ENCODE results near the gene GRID2. TPM values are rescaled to one million over a fixed set of nuclear protein-coding genes. Genes with fewer than 3 reads are reported as not detected.
"Not testable (repeated sequence)": the region's sequence is repeated elsewhere in the genome, so short reads cannot be mapped to it uniquely, and the experiment has no call there.

The GRID2 gene
- total RNA-seq, 2 donors from 2014 or later = not detected

DNA sequence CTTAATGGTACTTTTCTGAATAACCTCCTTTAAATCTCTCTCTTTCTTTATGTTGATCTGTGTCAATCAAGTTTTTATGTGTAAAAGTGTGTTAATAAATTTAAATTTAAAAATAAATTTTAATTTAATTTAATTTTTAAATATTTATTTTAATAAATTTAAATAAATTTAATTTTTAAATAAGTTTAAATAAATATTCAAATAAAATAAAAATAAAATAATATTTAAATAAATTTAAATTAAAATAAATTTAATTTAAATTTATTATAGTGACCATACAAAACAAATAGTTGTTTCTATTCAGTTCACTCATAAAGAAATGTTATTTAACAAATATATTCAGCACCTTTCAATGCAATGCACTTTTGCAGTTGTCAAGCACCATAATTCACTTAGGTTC, 146.9 kb downstream of the GRID2 start:
- no peaks in the 10 kb centered on the region for H3K9me3 ChIP-seq
- H3K9ac ChIP-seq (ENCODE audit: low read depth in 2 of 2, low read length in 2 of 2) = no peak overlapping the region
- H3K4me1 ChIP-seq = no peaks in the 10 kb centered on the region
- H3K27ac ChIP-seq = no peak overlapping the region
- TF ChIP-seq CTCF (IDR thresholded peaks at IDR 0.05) = no peak
- H3K4me3 ChIP-seq = no peak overlapping the region
- DNase-seq = no peak
- no peaks in the 10 kb centered on the region for H3K36me3 ChIP-seq
- no peaks in the 10 kb centered on the region for H3K27me3 ChIP-seq
- intact Hi-C loops (cut with DNase I) = no loop called here

- Histone ChIP-seq H3K9ac (ENCODE audit: low read depth in 2 of 2, low read length in 2 of 2) (no peak overlapping the region), H3K4me1 (no peaks in the 10 kb centered on the region), H3K27ac (no peak overlapping the region), H3K4me3 (no peak overlapping the region), H3K9me3 (no peaks in the 10 kb centered on the region), H3K27me3 (no peaks in the 10 kb centered on the region), H3K36me3 (no peaks in the 10 kb centered on the region)
- intact Hi-C loops (cut with DNase I) = no loop called here
- no peak for TF ChIP-seq CTCF (IDR thresholded peaks at IDR 0.05)
- DNase-seq = no peak
Measured at GRCh38 chr4:92451782-92452181, 148.0 kb downstream of the GRID2 start.

DNA sequence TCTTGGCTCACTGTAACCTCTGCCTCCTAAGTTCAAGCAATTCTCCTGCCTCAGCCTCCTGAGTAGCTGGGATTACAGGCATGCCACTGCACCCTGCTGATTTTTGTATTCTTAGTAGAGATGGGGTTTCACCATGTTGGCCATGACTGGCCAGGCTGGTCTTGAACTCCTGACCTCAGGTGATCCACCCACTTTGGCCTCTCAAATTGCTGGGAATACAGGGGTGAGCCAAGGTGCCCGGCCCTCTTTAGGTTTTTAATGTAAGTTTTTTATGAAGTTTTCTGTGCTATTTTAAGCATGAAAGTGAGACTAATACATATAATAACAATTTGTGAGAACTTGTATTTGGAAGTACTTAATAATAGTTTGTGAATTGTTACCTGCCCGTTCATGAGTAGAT, 148.6 kb downstream of the GRID2 start:
- H3K27me3 ChIP-seq; H3K36me3 ChIP-seq; H3K27ac ChIP-seq; H3K4me1 ChIP-seq; H3K9me3 ChIP-seq; H3K9ac ChIP-seq (ENCODE audit: low read depth in 2 of 2, low read length in 2 of 2); H3K4me3 ChIP-seq; DNase-seq; intact Hi-C loops (cut with DNase I): not testable (repeated sequence)

DNA sequence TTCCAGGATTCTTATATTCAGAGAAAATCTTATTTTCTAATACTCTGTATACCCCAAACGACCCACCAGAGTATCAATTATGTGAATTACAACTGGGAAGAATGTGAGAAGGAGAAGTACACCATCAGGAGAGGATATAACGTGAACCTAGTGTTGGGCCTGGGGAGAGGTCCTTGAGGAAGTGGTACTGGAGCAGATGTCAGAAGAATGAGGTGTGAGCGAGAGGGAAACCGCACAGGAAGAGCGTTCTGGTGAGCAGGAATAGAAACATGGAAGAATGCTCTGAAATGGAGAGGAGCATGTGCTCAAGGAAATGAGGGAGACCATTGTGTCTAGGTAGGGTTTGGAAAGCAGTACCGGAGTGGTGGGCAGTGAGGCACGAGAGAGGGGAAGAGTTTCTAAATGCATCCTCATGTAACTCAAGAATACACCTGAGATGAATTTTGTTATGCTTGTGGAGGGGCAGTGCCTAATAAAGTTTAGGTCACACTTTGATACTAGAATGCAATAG, 151.6 kb downstream of the GRID2 start:
- TF ChIP-seq CTCF (IDR thresholded peaks at IDR 0.05) = no peak
- H3K9ac ChIP-seq (ENCODE audit: low read depth in 2 of 2, low read length in 2 of 2) = no peak overlapping the region
- DNase-seq = no peak
- H3K27ac ChIP-seq = no peak overlapping the region
- no peaks in the 10 kb centered on the region for H3K36me3 ChIP-seq
- no peaks in the 10 kb centered on the region for H3K4me1 ChIP-seq
- H3K4me3 ChIP-seq = no peak overlapping the region
- intact Hi-C loops (cut with DNase I) = no loop called here
- H3K27me3 ChIP-seq = no peaks in the 10 kb centered on the region
- no peaks in the 10 kb centered on the region for H3K9me3 ChIP-seq

GRCh38 chr4:92455951-92456350, 152.2 kb downstream of the GRID2 start:
- intact Hi-C loops (cut with DNase I) = no loop called here
- Histone ChIP-seq H3K36me3 (no peaks in the 10 kb centered on the region), H3K27me3 (no peaks in the 10 kb centered on the region), H3K9ac (ENCODE audit: low read depth in 2 of 2, low read length in 2 of 2) (no peak overlapping the region), H3K27ac (no peak overlapping the region), H3K4me1 (no peaks in the 10 kb centered on the region), H3K9me3 (no peaks in the 10 kb centered on the region), H3K4me3 (no peak overlapping the region)
- TF ChIP-seq CTCF (IDR thresholded peaks at IDR 0.05) = no peak
- no peak for DNase-seq

- no peaks in the 10 kb centered on the region for H3K9me3 ChIP-seq
- TF ChIP-seq CTCF (IDR thresholded peaks at IDR 0.05) = no peak
- H3K36me3 ChIP-seq = no peaks in the 10 kb centered on the region
- H3K27ac ChIP-seq = no peak overlapping the region
- H3K4me3 ChIP-seq = no peak overlapping the region
- H3K9ac ChIP-seq (ENCODE audit: low read depth in 2 of 2, low read length in 2 of 2) = no peak overlapping the region
- DNase-seq = no peak
- intact Hi-C loops (cut with DNase I) = no loop called here
- H3K27me3 ChIP-seq = no peaks in the 10 kb centered on the region
- no peaks in the 10 kb centered on the region for H3K4me1 ChIP-seq
Measured at GRCh38 chr4:92461732-92462131, 158.0 kb downstream of the GRID2 start.
